ENCODE data around the gene PTGFRN.
A peak's percentile ranks its signal among the peaks of the same experiment; 100 is the strongest.
"Not testable (repeated sequence)": the region's sequence is repeated elsewhere in the genome, so short reads cannot be mapped to it uniquely, and the experiment has no call there.

Gene PTGFRN

GRCh38 chr1:116909512-116910378, at the start of gene PTGFRN:
Gene PTGFRN, plus strand, starts transcription at chr1:116909916. Its CDS starts 288 bp downstream, at chr1:116910204.
- peak; percentile 68 for DNase-seq

- not testable (repeated sequence) for DNase-seq
Measured at GRCh38 chr1:116860167-116860566, 49.5 kb upstream of the PTGFRN start.

- DNase-seq = no peak
Measured at GRCh38 chr1:116861137-116861536, 48.6 kb upstream of the PTGFRN start.

GRCh38 chr1:116863031-116863430, 46.7 kb upstream of the PTGFRN start:
- not testable (repeated sequence) for DNase-seq

GRCh38 chr1:116866478-116866877, 43.2 kb upstream of the PTGFRN start:
- not testable (repeated sequence) for DNase-seq

- DNase-seq = peak; percentile 61
Measured at GRCh38 chr1:116868385-116868784, 41.3 kb upstream of the PTGFRN start.

GRCh38 chr1:116869611-116870010, 40.1 kb upstream of the PTGFRN start:
- no peak for DNase-seq

- DNase-seq = no peak
Measured at GRCh38 chr1:116870300-116870699, 39.4 kb upstream of the PTGFRN start.

GRCh38 chr1:116871779-116872146, 38.0 kb upstream of the PTGFRN start:
- no peak for DNase-seq

GRCh38 chr1:116873680-116874271, 35.9 kb upstream of the PTGFRN start:
- DNase-seq = no peak

- no peak for DNase-seq
Measured at GRCh38 chr1:116874733-116875249, 34.9 kb upstream of the PTGFRN start.

GRCh38 chr1:116875391-116875790, 34.3 kb upstream of the PTGFRN start:
- no peak for DNase-seq

- DNase-seq = not testable (repeated sequence)
Measured at GRCh38 chr1:116875946-116876345, 33.8 kb upstream of the PTGFRN start.

GRCh38 chr1:116877141-116877818, 32.4 kb upstream of the PTGFRN start:
- no peak for DNase-seq

GRCh38 chr1:116878804-116879477, 30.8 kb upstream of the PTGFRN start:
- peak; percentile 49 for DNase-seq

GRCh38 chr1:116879478-116880133, 30.1 kb upstream of the PTGFRN start:
- no peak for DNase-seq

- DNase-seq = no peak
Measured at GRCh38 chr1:116880917-116881316, 28.8 kb upstream of the PTGFRN start.

- DNase-seq = peak; percentile 86
Measured at GRCh38 chr1:116881879-116882520, 27.7 kb upstream of the PTGFRN start.

- no peak for DNase-seq
Measured at GRCh38 chr1:116882866-116883265, 26.9 kb upstream of the PTGFRN start.

- peak; percentile 62 for DNase-seq
Measured at GRCh38 chr1:116886291-116886878, 23.3 kb upstream of the PTGFRN start.

- DNase-seq = no peak
Measured at GRCh38 chr1:116887212-116887611, 22.5 kb upstream of the PTGFRN start.

All from fibroblast of skin of right quadriceps (primary cell).